ENCODE results near the gene ZBTB16. TPM values are rescaled to one million over a fixed set of nuclear protein-coding genes. Genes with fewer than 3 reads are reported as not detected.
A peak's percentile ranks its signal among the peaks of the same experiment; 100 is the strongest.

ZBTB16 gene
- total RNA-seq, 1 donor from 2014 or later: 0.17 TPM

GRCh38 chr11:114215428-114215827 is 155.9 kb downstream of the ZBTB16 start:
- TF ChIP-seq CTCF (conservative IDR thresholded peaks at IDR 0.05; ENCODE audit: low read depth, low read length): no peak
- H3K4me3 ChIP-seq (ENCODE audit: low read depth, low read length): no peak overlapping the region
- DNase-seq (ENCODE audit: low read depth): no peak

GRCh38 chr11:114215871-114216795 is 156.6 kb downstream of the ZBTB16 start:
- H3K4me3 ChIP-seq (ENCODE audit: low read depth, low read length): no peak overlapping the region
- DNase-seq (ENCODE audit: low read depth): no peak
- TF ChIP-seq CTCF (conservative IDR thresholded peaks at IDR 0.05; ENCODE audit: low read depth, low read length): no peak

- no peak for DNase-seq (ENCODE audit: low read depth)
- H3K4me3 ChIP-seq (ENCODE audit: low read depth, low read length): no peak overlapping the region
- TF ChIP-seq CTCF (conservative IDR thresholded peaks at IDR 0.05; ENCODE audit: low read depth, low read length): no peak
Observed at GRCh38 chr11:114216796-114217180, 157.3 kb downstream of the ZBTB16 start.

- DNase-seq (ENCODE audit: low read depth): no peak
- no peak for TF ChIP-seq CTCF (conservative IDR thresholded peaks at IDR 0.05; ENCODE audit: low read depth, low read length)
- no peak overlapping the region for H3K4me3 ChIP-seq (ENCODE audit: low read depth, low read length)
Observed at GRCh38 chr11:114218508-114218907, 159.0 kb downstream of the ZBTB16 start.

GRCh38 chr11:114219559-114220349 is 160.2 kb downstream of the ZBTB16 start:
- DNase-seq (ENCODE audit: low read depth): peak; percentile 65
- TF ChIP-seq CTCF (conservative IDR thresholded peaks at IDR 0.05; ENCODE audit: low read depth, low read length): no peak
- H3K4me3 ChIP-seq (ENCODE audit: low read depth, low read length): no peak overlapping the region

GRCh38 chr11:114221037-114221436 is 161.5 kb downstream of the ZBTB16 start:
- DNase-seq (ENCODE audit: low read depth): no peak
- H3K4me3 ChIP-seq (ENCODE audit: low read depth, low read length): no peak overlapping the region
- no peak for TF ChIP-seq CTCF (conservative IDR thresholded peaks at IDR 0.05; ENCODE audit: low read depth, low read length)

All from epithelial cell of proximal tubule (primary cell).